Stomach (tissue), 9 donors: Measurements from ENCODE around the gene TMEM250. TPM values are rescaled to one million over a fixed set of nuclear protein-coding genes. Genes with fewer than 3 reads are reported as not detected.

ENCODE experiments used
- DNase-seq, 2 donors: peaks; one replicate each; pipeline versions ENCODE4 v3.0.0 to v3.0.0-alpha.2; 2013 to 2019
- H3K27ac ChIP-seq, 5 donors: fragments of 200-600 bp in 4 of 5; sonication (generic) in 4 of 5; one replicate each; pipeline ENCODE4 v1.5.1; 2013 to 2019; ENCODE audit warnings: mild to moderate bottlenecking in 1 of 5, moderate library complexity in 1 of 5
- H3K27me3 ChIP-seq, 3 donors: fragments of 200-600 bp; sonication (generic); one replicate each; pipeline ENCODE4 v1.5.1; 2017 to 2019; ENCODE audit warnings: mixed run types in 1 of 3
- H3K36me3 ChIP-seq, 4 donors: fragments of 200-600 bp; sonication (generic); 1 replicate in 3 of 4; 2 replicates in 1 of 4; pipeline ENCODE4 v1.5.1; 2016 to 2019
- H3K4me1 ChIP-seq, 4 donors: fragments of 200-600 bp; sonication (generic); one replicate each; pipeline ENCODE4 v1.5.1; 2016 to 2019
- H3K4me3 ChIP-seq, 4 donors: fragments of 200-600 bp; sonication (generic) in 3 of 4; one replicate each; pipeline ENCODE4 v1.5.1; 2016 to 2019; ENCODE audit warnings: mild to moderate bottlenecking in 1 of 4
- H3K9me3 ChIP-seq, 4 donors: fragments of 200-600 bp; sonication (generic); one replicate each; pipeline ENCODE4 v1.5.1; 2016 to 2019
- CTCF ChIP-seq, 7 experiments: fragments of 450-650 bp in 4 of 7; fragments of 200-600 bp in 3 of 7; sonication (generic) in 3 of 7; IDR thresholded peaks; one replicate each; pipeline ENCODE4 v1.5.1; 2016 to 2019; ENCODE audit warnings: antibody characterized with exemption in 7 of 7, control low read depth in 2 of 7, mild to moderate bottlenecking in 1 of 7
- EP300 ChIP-seq: sonication (generic); formaldehyde crosslinking; IDR thresholded peaks from one replicate; pipeline ENCODE4 v1.6.1; 2017; ENCODE audit warnings: antibody characterized with exemption
- POLR2A ChIP-seq, 4 donors: fragments of 450-650 bp; IDR thresholded peaks; one replicate each; pipeline ENCODE4 v1.6.1; 2016; ENCODE audit warnings: antibody characterized with exemption in 4 of 4, control low read depth in 2 of 4, mild to moderate bottlenecking in 1 of 4, moderate library complexity in 1 of 4
- POLR2AphosphoS5 ChIP-seq, 3 donors: sonication (generic); formaldehyde crosslinking; IDR thresholded peaks; one replicate each; pipeline ENCODE4 v1.6.1; 2016; ENCODE audit warnings: antibody characterized with exemption in 3 of 3
- WGBS, 5 donors: extraction: QIAGEN DNeasy Blood & Tissue Kit in 3 of 5; methylation state at CpG; one replicate each; pipeline versions ENCODE4 v1.1.5 to v1.1.7; 2013 to 2018; 5-methylcytosine and 5-hydroxymethylcytosine counted together
- intact Hi-C: fragments of 100-400 bp; cut with DNase I; formaldehyde crosslinking; loops from one replicate; pipeline ENCODE4 v1.15.1; 2023; ENCODE audit warnings: low total_unique reads
- polyA plus RNA-seq, 3 donors: library from polyadenylated mRNA; stranded (reverse); fragments of 200-250 nt; gene quantifications; one replicate each; pipeline ENCODE4 v1.2.3, GENCODE V29; 2013
- total RNA-seq, 5 donors: library from RNA; depleted of rRNA; stranded (reverse); fragments of >200 nt; gene quantifications; one replicate each; pipeline versions ENCODE4 v1.1.0 to v1.2.3, GENCODE V29; 2014 to 2016
- donor health status: healthy with polysubstance abuse.
- donor health status: Bipolar disorder and iron deficiency.
- donor health status: healthy.

The TMEM250 gene
- total and polyA plus RNA-seq, 8 donors: 15.6 to 105 (median 22.6) TPM

GRCh38 chr9:136074706-136075105 lies 44.0 kb downstream of the TMEM250 start:
- no peaks in the 10 kb centered on the region for H3K9me3 ChIP-seq
- no peak for DNase-seq
- intact Hi-C loops: no loop called here

More at GRCh38 chr9:136074706-136075105, 44.0 kb downstream of the TMEM250 start:
- H3K27me3 ChIP-seq: no peaks in the 10 kb centered on the region
- H3K27ac ChIP-seq: no peak overlapping the region
- TF ChIP-seq POLR2A (IDR thresholded peaks at IDR 0.05) (no peak), POLR2AphosphoS5 (IDR thresholded peaks at IDR 0.05) (no peak), EP300 (no peak), CTCF (IDR thresholded peaks at IDR 0.05) (no peak)
- 90 to 94% (median 92%) methylated on average over 18 to 28 of the region's 28 CpGs for WGBS, 5 donors
- peaks cover 6 to 61% (median 30%) of the 10 kb centered on the region in 4 donors for H3K4me1 ChIP-seq
- no peak overlapping the region for H3K4me3 ChIP-seq
- H3K36me3 ChIP-seq: peaks cover 0 to 15% (median 11%) of the 10 kb centered on the region in 4 donors

Other genes starting within 250 kb of the TMEM250 start
- gene CAMSAP1, start 211.3 kb downstream of the TMEM250 start, total RNA-seq: 100 to 1,000 TPM in 1 of 5 donors, 10 to 100 TPM in 4; 10.5 to 238 (median 15.4) TPM
- gene CAMSAP1, start 211.3 kb downstream of the TMEM250 start, polyA plus RNA-seq: 1 to 10 TPM; 2.4 to 7.2 (median 3.7) TPM
- gene UBAC1, start 157.5 kb downstream of the TMEM250 start, total RNA-seq: 10 to 100 TPM; 22.6 to 70.1 (median 50.4) TPM
- gene UBAC1, start 157.5 kb downstream of the TMEM250 start, polyA plus RNA-seq: 10 to 100 TPM; 34.7 to 55.4 (median 34.8) TPM
- 10 to 100 TPM in 4 of 5 donors, 1 to 10 TPM in 1; 9.5 to 69.2 (median 16.1) TPM for gene NACC2, start 23.6 kb downstream of the TMEM250 start, total RNA-seq
- gene NACC2, start 23.6 kb downstream of the TMEM250 start, polyA plus RNA-seq: 1 to 10 TPM; 4.1 to 7.0 (median 6.6) TPM
- gene LHX3, start 86.3 kb upstream of the TMEM250 start, total RNA-seq: not detected
- gene LHX3, start 86.3 kb upstream of the TMEM250 start, polyA plus RNA-seq: not detected
- 10 to 100 TPM in 2 of 5 donors, 1 to 10 TPM in 3; 4.7 to 33.5 (median 7.7) TPM for gene QSOX2, start 126.9 kb upstream of the TMEM250 start, total RNA-seq
- gene QSOX2, start 126.9 kb upstream of the TMEM250 start, polyA plus RNA-seq: 1 to 10 TPM; 1.5 to 4.5 (median 2.6) TPM
- gene CCDC187, start 185.2 kb upstream of the TMEM250 start, total RNA-seq: 1 to 10 TPM in 2 of 5 donors, under 1 TPM in 2, not detected in 1; 0.45 to 2.8 (median 1.7) TPM
- under 1 TPM; 0.12 to 0.31 (median 0.18) TPM for gene CCDC187, start 185.2 kb upstream of the TMEM250 start, polyA plus RNA-seq
- 10 to 100 TPM in 3 of 5 donors, 1 to 10 TPM in 2; 3.5 to 16.5 (median 14.6) TPM for gene GPSM1, start 208.7 kb upstream of the TMEM250 start, total RNA-seq
- 10 to 100 TPM in 1 of 3 donors, 1 to 10 TPM in 2; 6.3 to 17.4 (median 9.6) TPM for gene GPSM1, start 208.7 kb upstream of the TMEM250 start, polyA plus RNA-seq
- 10 to 100 TPM in 1 of 5 donors, 1 to 10 TPM in 3, not detected in 1; 1.3 to 10.1 (median 7.4) TPM for gene DNLZ, start 244.9 kb upstream of the TMEM250 start, total RNA-seq
- 10 to 100 TPM; 13.9 to 16.8 (median 15.0) TPM for gene DNLZ, start 244.9 kb upstream of the TMEM250 start, polyA plus RNA-seq